ENCODE measurements around the gene VASH2. TPM values are rescaled to one million over a fixed set of nuclear protein-coding genes. Genes with fewer than 3 reads are reported as not detected.
"Not testable (repeated sequence)": the region's sequence is repeated elsewhere in the genome, so short reads cannot be mapped to it uniquely, and the experiment has no call there.

Gene VASH2
- total and polyA plus RNA-seq, 2 of the 8 experiments (the other 6 are each of a cell fraction or from before 2014, with no cell fraction given), result 44.0 to 187 TPM

DNA sequence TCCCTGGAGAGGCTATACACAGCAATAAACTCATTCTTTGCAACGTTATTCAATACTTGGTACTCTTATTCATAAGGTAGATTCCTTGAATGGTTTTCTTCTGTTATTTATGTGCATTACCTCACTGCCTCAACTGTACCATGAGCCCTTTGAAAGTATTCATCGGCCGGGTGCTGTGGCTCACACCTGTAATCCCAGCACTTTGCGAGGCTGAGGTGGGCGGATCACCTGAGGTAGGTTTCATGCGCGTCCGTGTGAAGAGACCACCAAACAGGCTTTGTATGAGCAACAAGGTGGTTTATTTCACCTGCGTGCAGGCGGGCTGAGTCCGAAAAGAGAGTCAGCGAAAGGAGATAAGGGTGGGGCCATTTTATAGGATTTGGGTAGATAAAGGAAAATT is 42.3 kb upstream of the VASH2 start:
- H3K79me2 ChIP-seq (ENCODE audit: control insufficient read depth in 1 of 2, insufficient read depth in 2 of 2, low read length in 2 of 2), result peaks cover 0 to 56% of the 10 kb centered on the region in 2 experiments; a peak in 3 of 4 replicates
- TF ChIP-seq TAF1 (IDR thresholded peaks at IDR 0.05; ENCODE audit: low read depth, low read length) (0 out of 2 replicates have a peak, but pooled peaks have one; percentile 31), ASH2L (IDR thresholded peaks at IDR 0.05; ENCODE audit: low read length) (peak; percentile 30), POLR2AphosphoS5 (IDR thresholded peaks at IDR 0.05; ENCODE audit: low read depth, low read length) (peak; percentile 82)
- H2BK5ac ChIP-seq (ENCODE audit: low read depth, low read length), result peak overlapping the region; percentile 91
- H4K8ac ChIP-seq (ENCODE audit: extremely low read depth, insufficient read depth, low read length); H3K23ac ChIP-seq (ENCODE audit: insufficient read length); H2BK12ac ChIP-seq (ENCODE audit: low read depth, low read length); FAIRE-seq; H3K27me3 ChIP-seq (replicated peaks in 1 of 4; ENCODE audit: control insufficient read depth in 3 of 4, extremely low read depth in 1 of 4, insufficient read depth in 3 of 4, low read length in 3 of 4); DNase-seq (ENCODE audit: low read depth in 1 of 2, low spot score in 2 of 2); H3K79me1 ChIP-seq (ENCODE audit: low read depth, low read length); H2BK15ac ChIP-seq (ENCODE audit: low read length); H4K20me1 ChIP-seq (replicated peaks in 1 of 2; ENCODE audit: control insufficient read depth in 1 of 2, insufficient read depth in 2 of 2, low read length in 2 of 2); H2AFZ ChIP-seq (ENCODE audit: low read length); H3K23me2 ChIP-seq (ENCODE audit: low read depth, low read length): not testable (repeated sequence)
- peak overlapping the region in 2 of 4 experiments; percentile 37 to 46; a peak in 1 of 7 replicates for H3K9ac ChIP-seq (replicated peaks in 1 of 4; ENCODE audit: extremely low read depth in 1 of 4, low read depth in 3 of 4, low read length in 3 of 4)
- peak overlapping the region; percentile 78 for H3K56ac ChIP-seq (replicated peaks; ENCODE audit: insufficient read length, low read depth, low read length)
- H3K4me2 ChIP-seq (ENCODE audit: insufficient read depth in 1 of 2, low read depth in 2 of 2, low read length in 2 of 2), result peak overlapping the region; percentile 12 to 33; a peak in 3 of 4 replicates
- peak overlapping the region; percentile 88 for H4K91ac ChIP-seq (replicated peaks; ENCODE audit: insufficient read length, low read length)
- peaks cover 5 to 11% of the 10 kb centered on the region in 2 experiments; a peak in 3 of 4 replicates for H3K9me3 ChIP-seq (ENCODE audit: insufficient read depth in 2 of 2, low read depth in 1 of 2, low read length in 1 of 2)
- peak overlapping the region; percentile 89 for H3K18ac ChIP-seq (ENCODE audit: extremely low read depth, low read length)
- H3K4me3 ChIP-seq (ENCODE audit: extremely low read depth in 1 of 4, insufficient read depth in 2 of 4, low read depth in 3 of 4, low read length in 4 of 4), result peak overlapping the region in 1 of 4 experiments; percentile 8; a peak in 1 of 8 replicates
- peak overlapping the region; percentile 90; the same call in 1 of the 2 replicates for H2BK20ac ChIP-seq (ENCODE audit: low read length)
- peak overlapping the region; percentile 93 for H2AK5ac ChIP-seq (ENCODE audit: low read depth, low read length)
- H4K5ac ChIP-seq (ENCODE audit: insufficient read length, low read depth, low read length), result peak overlapping the region; percentile 91
- peaks cover 4 to 16% (median 14%) of the 10 kb centered on the region in 4 experiments; a peak in 6 of 7 replicates for H3K4me1 ChIP-seq (replicated peaks in 1 of 4; ENCODE audit: control insufficient read depth in 3 of 4, insufficient read depth in 4 of 4, low read length in 3 of 4)
- H3K14ac ChIP-seq (ENCODE audit: insufficient read length), result peak overlapping the region; percentile 66
- peak overlapping the region; percentile 78; the same call in 1 of the 2 replicates for H3K27ac ChIP-seq (ENCODE audit: low read depth, low read length)
- ChIA-PET POLR2A (ENCODE audit: partially characterized antibody) (interaction anchor here (0.7 to 5.8 kb wide), 16 partner anchors 8 to 207 kb away, joined by 3 to 177 read pairs (median 6); partner anchors contain the start of genes FLVCR1, NSL1, TATDN3 and VASH2), CTCF (ENCODE audit: partially characterized antibody) (interaction anchor here (1.4 to 1.5 kb wide), 3 partner anchors 49 to 74 kb away, joined by 3 to 5 read pairs (median 3); partner anchors contain the start of gene FLVCR1)
- peaks cover 0 to 39% (median 9%) of the 10 kb centered on the region in 4 experiments; a peak in 3 of 8 replicates for H3K36me3 ChIP-seq (ENCODE audit: control insufficient read depth in 2 of 4, insufficient read depth in 4 of 4, low read length in 3 of 4)
- peak overlapping the region; percentile 99 for H3K4ac ChIP-seq (replicated peaks; ENCODE audit: insufficient read length, low read depth, low read length)
- 14% methylated on average over 12 of the region's 12 CpGs; no CpG with 5 or more reads in 1 of the 2 experiments for WGBS, 2 experiments (ENCODE audit: extremely low coverage in 1 of 2, insufficient coverage in 1 of 2, insufficient read length in 1 of 2, insufficient replicate concordance in 2 of 2, low coverage in 1 of 2, low lambda C conversion rate in 2 of 2, missing lambda C conversion rate in 1 of 2)
- peak overlapping the region; percentile 99 for H2BK120ac ChIP-seq (replicated peaks; ENCODE audit: low read depth, low read length)
